GM21515 (cell line): ENCODE results near the gene RAB20.
A peak's percentile ranks its signal among the peaks of the same experiment; 100 is the strongest.
"Not testable (repeated sequence)": the region's sequence is repeated elsewhere in the genome, so short reads cannot be mapped to it uniquely, and the experiment has no call there.

Experiments used
- ATAC-seq: cut with Tn5 transposase; IDR thresholded peaks from one replicate; pipeline ENCODE4 v1.9.1; 2021; ENCODE audit not compliant: unreplicated experiment

The RAB20 gene

GRCh38 chr13:110561344-110562035, at the start of gene RAB20:
Gene RAB20, minus strand, starts transcription at chr13:110561722. Its CDS starts 203 bp downstream, at chr13:110561519.
- ATAC-seq = peak; percentile 85

- ATAC-seq = peak; percentile 50
Observed at GRCh38 chr13:110610955-110611595, 49.6 kb upstream of the RAB20 start.

GRCh38 chr13:110607675-110608224, 46.2 kb upstream of the RAB20 start:
- no peak for ATAC-seq

DNA sequence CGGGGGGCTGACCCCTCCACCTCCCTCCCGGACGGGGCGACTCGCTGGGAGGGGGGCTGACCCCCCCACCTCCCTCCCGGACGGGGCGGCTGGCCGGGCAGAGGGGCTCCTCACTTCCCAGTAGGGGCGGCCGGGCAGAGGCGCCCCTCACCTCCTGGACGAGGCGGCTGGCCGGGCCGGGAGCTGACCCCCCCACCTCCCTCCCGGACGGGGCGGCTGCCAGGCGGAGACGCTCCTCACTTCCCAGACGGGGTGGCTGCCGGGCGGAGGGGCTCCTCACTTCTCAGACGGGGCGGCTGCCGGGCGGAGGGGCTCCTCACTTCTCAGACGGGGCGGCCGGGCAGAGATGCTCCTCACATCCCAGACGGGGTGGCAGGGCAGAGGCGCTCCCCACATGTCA, 44.8 kb upstream of the RAB20 start:
- not testable (repeated sequence) for ATAC-seq

GRCh38 chr13:110605132-110605531, 43.6 kb upstream of the RAB20 start:
- no peak for ATAC-seq

DNA sequence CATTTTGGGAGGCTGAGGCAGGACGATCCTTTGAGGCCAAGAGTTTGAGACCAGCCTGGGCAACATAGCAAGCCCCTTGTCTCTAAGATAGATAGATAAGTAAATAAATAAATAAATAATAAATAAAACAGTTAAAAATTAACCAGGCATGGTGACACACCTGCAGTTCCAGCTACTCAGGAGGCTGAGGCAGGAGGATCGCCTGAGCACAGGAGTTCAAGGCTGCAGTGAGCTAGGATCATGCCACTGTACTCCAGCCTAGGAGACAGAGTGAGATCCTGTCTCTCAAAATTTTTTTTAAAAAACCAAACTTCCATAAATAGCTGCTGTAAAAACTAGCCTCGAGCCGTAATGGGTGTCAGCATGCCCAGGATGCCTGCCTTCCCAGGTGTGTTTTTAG, 39.5 kb upstream of the RAB20 start:
- ATAC-seq = no peak

- no peak for ATAC-seq
Observed at GRCh38 chr13:110600261-110600819, 38.8 kb upstream of the RAB20 start.

- ATAC-seq = no peak
Observed at GRCh38 chr13:110597041-110597689, 35.6 kb upstream of the RAB20 start.

DNA sequence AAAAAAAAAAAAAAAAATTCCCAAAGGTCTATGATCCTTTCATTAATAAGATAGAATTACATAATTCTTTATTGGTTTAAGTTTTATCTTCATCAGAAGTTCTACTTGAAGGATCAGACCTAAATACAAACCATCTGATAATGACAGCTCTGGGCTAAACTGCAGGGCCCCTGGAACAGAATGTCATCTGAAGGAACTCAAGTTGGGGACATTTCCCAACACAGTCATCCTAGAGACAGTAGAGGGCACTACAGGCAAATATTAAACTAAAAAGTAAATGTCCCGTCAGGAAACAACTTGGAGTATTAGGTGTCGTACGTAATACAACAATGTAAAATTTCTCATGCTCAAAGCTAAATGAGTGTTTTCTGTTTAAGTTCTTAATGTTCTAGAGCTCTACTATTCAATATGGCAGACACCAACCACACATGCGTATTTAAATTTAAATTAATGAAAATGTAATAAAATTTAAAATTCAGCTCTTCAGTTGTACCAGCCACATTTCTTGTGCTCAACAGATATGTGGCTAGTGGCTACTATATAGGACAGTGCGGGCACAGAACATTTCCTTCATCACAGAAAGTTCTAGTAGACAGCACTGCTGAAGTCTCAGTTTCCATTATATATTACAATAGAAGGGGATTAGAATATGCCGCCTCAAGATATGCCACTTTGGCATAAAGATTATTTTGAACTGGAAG, 32.1 kb upstream of the RAB20 start:
- peak; percentile 93 for ATAC-seq

DNA sequence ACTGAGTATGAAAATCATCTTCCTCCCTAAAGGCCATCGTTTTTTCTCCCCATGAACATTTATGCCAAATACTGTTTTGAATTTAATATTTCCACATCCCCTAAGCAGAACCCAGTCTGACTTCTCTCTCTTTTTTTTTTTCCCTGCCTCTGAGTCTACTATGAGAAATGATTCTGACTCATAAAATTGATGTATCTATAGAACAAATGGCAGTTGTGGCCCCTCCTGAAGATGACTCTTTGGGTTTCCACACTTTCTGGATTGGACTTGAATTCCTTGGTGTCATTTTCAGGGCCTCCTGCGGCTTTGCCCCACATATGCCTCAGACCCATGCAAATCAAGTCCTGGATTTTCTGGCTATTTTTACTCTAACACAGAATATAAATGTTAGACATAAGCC, 31.1 kb upstream of the RAB20 start:
- no peak for ATAC-seq

GRCh38 chr13:110590577-110590976, 29.1 kb upstream of the RAB20 start:
- no peak for ATAC-seq

GRCh38 chr13:110589793-110590390, 28.4 kb upstream of the RAB20 start:
- no peak for ATAC-seq

DNA sequence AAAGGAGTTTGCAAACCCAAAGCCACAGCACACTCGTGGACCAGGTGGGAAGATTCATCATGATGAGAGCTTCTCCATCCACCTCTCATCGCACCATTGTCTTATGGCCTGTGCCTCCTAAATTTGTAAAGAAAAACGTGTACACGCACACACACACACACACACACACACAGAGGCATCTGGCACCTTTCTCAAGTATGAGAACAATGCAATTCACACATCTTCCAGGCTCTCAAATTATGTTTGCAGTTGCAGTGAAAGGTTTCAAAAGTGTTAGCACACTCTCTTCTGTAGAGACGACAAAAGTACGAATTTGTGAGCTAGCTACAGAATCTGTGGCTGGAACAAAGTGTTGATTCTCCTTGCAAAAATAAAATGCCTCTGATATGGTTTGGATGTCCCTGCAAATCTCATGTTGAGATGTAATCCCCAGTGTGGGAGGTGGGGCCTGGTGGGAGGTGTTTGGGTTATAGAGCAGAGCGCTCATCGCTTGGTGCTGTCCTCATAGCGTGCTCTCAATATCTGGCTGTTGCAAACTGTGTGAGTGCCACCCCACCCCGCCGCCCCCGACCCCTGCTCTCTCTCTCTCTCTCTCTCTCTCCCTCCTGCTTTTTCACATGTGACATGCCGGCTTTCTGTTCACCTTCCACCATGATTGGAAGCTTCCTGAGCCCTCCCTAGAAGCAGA, 21.8 kb upstream of the RAB20 start:
- no peak for ATAC-seq

DNA sequence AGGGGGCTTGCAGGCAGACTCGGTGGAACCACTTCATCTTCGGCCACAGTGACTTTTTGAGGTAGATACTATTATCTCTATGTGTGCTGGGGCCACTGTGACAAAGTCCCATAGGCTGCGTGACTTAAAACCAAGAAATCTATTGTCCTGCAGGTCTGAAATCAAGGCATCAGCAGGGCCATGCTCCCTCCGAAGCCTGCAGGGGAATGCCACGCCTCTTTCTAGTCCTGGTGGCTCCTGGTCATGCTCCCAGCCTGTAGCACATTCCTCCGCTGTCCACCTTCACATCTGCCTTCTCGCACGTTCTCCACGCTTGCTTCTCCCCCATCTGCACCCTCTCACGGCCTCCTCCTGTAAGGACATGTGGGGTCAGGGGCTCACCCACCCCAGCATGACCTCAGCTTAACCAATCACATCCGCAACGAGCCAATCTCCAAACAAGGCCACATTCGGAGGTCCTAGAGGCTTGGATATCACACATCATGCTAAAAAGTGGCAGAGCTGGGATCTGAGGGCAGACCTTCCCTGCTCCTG, 21.0 kb upstream of the RAB20 start:
- no peak for ATAC-seq

- ATAC-seq = no peak
Observed at GRCh38 chr13:110581506-110582185, 20.1 kb upstream of the RAB20 start.

- ATAC-seq = no peak
Observed at GRCh38 chr13:110580800-110581199, 19.3 kb upstream of the RAB20 start.

GRCh38 chr13:110578363-110578762, 16.8 kb upstream of the RAB20 start:
- no peak for ATAC-seq

DNA sequence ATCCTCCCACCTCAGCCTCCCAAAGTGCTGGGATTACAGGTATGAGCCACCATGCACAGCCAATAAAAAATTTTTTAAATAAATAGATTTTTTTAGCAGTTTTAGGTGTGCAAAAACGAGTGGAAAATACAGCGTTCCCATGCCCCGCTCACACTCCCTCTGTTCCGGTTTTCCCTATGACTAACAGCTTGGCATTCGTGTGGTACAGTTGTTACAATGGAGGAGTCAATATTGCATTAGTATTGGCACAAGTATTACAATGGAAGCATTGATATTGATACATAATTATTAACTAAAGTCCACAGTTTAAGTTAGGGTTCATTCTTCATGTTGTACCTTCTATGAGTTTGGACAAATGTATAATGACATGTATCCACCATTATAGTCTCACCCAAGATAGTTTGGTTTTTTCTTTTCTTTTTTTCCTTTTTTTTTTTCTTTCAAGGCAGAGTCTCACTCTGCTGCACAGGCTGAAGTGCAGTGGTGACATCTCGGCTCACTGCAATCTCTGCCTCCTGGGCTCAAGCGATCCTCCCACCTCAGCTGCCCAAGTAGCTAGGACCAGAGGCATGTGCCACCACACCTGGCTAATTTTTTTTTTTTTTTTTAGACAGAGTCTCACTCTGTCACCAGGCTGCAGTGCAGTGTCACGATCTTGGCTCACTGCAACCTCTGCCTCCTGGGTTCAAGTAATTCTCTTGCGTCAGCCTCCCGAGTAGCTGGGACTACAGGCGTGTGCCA, 15.4 kb upstream of the RAB20 start:
- no peak for ATAC-seq

- ATAC-seq = no peak
Observed at GRCh38 chr13:110576070-110576394, 14.5 kb upstream of the RAB20 start.
